Measurements from ENCODE around the gene TRAPPC1. TPM values are rescaled to one million over a fixed set of nuclear protein-coding genes. Genes with fewer than 3 reads are reported as not detected.
"Not testable (repeated sequence)": the region's sequence is repeated elsewhere in the genome, so short reads cannot be mapped to it uniquely, and the experiment has no call there.

The TRAPPC1 gene
- total RNA-seq, 1 donor from 2014 or later = 95.3 TPM

DNA sequence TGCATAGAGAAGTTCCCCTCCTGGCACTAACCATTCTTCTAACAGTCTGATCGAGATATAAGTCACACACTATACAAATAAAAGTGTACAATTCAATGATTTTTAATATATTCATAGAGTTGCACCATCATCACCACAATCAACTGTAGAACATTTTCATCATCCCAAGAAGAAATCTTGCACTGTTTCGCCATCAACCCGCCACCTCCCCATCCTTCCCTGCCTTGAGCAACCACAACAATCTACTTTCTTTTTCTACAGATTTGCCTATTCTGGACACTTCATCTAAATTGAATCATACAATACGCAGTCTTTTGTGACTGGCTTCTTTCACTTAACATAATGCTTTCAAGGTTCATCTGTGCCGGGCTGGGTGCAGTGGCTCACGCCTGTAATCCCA is 37.7 kb upstream of the TRAPPC1 start:
- no peak for TF ChIP-seq CTCF (conservative IDR thresholded peaks at IDR 0.05; ENCODE audit: low read depth, low read length)
- no peak for DNase-seq (ENCODE audit: low read depth)
- H3K4me3 ChIP-seq (ENCODE audit: low read depth, low read length) = no peak overlapping the region

GRCh38 chr17:7967751-7968150 is 36.0 kb upstream of the TRAPPC1 start:
- no peak overlapping the region for H3K4me3 ChIP-seq (ENCODE audit: low read depth, low read length)
- TF ChIP-seq CTCF (conservative IDR thresholded peaks at IDR 0.05; ENCODE audit: low read depth, low read length) = no peak
- no peak for DNase-seq (ENCODE audit: low read depth)

GRCh38 chr17:7961421-7961820 is 29.7 kb upstream of the TRAPPC1 start:
- no peak for DNase-seq (ENCODE audit: low read depth)
- no peak for TF ChIP-seq CTCF (conservative IDR thresholded peaks at IDR 0.05; ENCODE audit: low read depth, low read length)

GRCh38 chr17:7959503-7960253 is 27.9 kb upstream of the TRAPPC1 start:
- no peak overlapping the region for H3K4me3 ChIP-seq (ENCODE audit: low read depth, low read length)
- no peak for TF ChIP-seq CTCF (conservative IDR thresholded peaks at IDR 0.05; ENCODE audit: low read depth, low read length)
- DNase-seq (ENCODE audit: low read depth) = no peak

More at GRCh38 chr17:7961421-7961820, 29.7 kb upstream of the TRAPPC1 start:
- no peak overlapping the region for H3K4me3 ChIP-seq (ENCODE audit: low read depth, low read length)

GRCh38 chr17:7956228-7956965 is 24.7 kb upstream of the TRAPPC1 start:
- no peak overlapping the region for H3K4me3 ChIP-seq (ENCODE audit: low read depth, low read length)
- DNase-seq (ENCODE audit: low read depth) = no peak
- no peak for TF ChIP-seq CTCF (conservative IDR thresholded peaks at IDR 0.05; ENCODE audit: low read depth, low read length)

- TF ChIP-seq CTCF (conservative IDR thresholded peaks at IDR 0.05; ENCODE audit: low read depth, low read length) = no peak
- no peak for DNase-seq (ENCODE audit: low read depth)
- no peak overlapping the region for H3K4me3 ChIP-seq (ENCODE audit: low read depth, low read length)
Observed at GRCh38 chr17:7955414-7956227, 23.9 kb upstream of the TRAPPC1 start.

GRCh38 chr17:7953266-7953665 is 21.5 kb upstream of the TRAPPC1 start:
- not testable (repeated sequence) for H3K4me3 ChIP-seq (ENCODE audit: low read depth, low read length); DNase-seq (ENCODE audit: low read depth)

Measured in epithelial cell of proximal tubule (primary cell).